OCI-LY7 (cell line): ENCODE measurements around the gene INTS11. TPM values are rescaled to one million over a fixed set of nuclear protein-coding genes. Genes with fewer than 3 reads are reported as not detected.

Experiments used
- BruUV-seq: library from RNA; stranded (reverse); fragments of 400-500 nt; replicated peaks from 2 replicates; lab custom pipeline; 2021; lab: Mats Ljungman, UMichigan
- CTCF ChIA-PET: fragments of 300-600 bp; sonication (Branson Sonifier 250); formaldehyde crosslinking; loops from one replicate; lab custom pipeline; 2022; ENCODE audit warnings: antibody characterized with exemption; ENCODE audit not compliant: unreplicated experiment; lab: Charles Lee
- POLR2A ChIA-PET: fragments of 300-600 bp; sonication (Branson Sonifier 250); formaldehyde crosslinking; loops from one replicate; lab custom pipeline; 2022; ENCODE audit warnings: antibody characterized with exemption; lab: Charles Lee
- DNase-seq: peaks from one replicate; pipeline ENCODE4 v3.0.0-alpha.2; 2015; ENCODE audit warnings: low spot score
- H2AFZ ChIP-seq: fragments of 200-600 bp; sonication (generic), shearing (Covaris generic); 2 replicates; pipeline ENCODE4 v1.6.1; 2014; ENCODE audit warnings: mild to moderate bottlenecking, antibody characterized with exemption, low read length, moderate library complexity
- H3K27ac ChIP-seq: fragments of 200-600 bp; sonication (generic); 2 replicates; pipeline ENCODE4 v1.5.1; 2014; ENCODE audit warnings: mixed run types, low read depth, mild to moderate bottlenecking, moderate library complexity, low read length, inconsistent platforms; ENCODE audit not compliant: poor library complexity, severe bottlenecking
- H3K36me3 ChIP-seq: fragments of 200-600 bp; sonication (generic); 2 replicates; pipeline ENCODE4 v1.6.1; 2014; ENCODE audit warnings: mild to moderate bottlenecking, antibody characterized with exemption, low read length, moderate library complexity, mixed read lengths; ENCODE audit not compliant: insufficient read depth
- H3K4me1 ChIP-seq: fragments of 200-600 bp; sonication (generic); 2 replicates; pipeline ENCODE4 v1.5.1; 2014; ENCODE audit warnings: mild to moderate bottlenecking, low read length; ENCODE audit not compliant: insufficient read depth, poor library complexity, severe bottlenecking
- H3K4me2 ChIP-seq: fragments of 200-600 bp; sonication (generic); 2 replicates; pipeline ENCODE4 v1.6.1; 2014; ENCODE audit warnings: mild to moderate bottlenecking, low read length
- H3K4me3 ChIP-seq: fragments of 200-600 bp; sonication (generic); 2 replicates; pipeline ENCODE4 v1.5.1; 2014; ENCODE audit warnings: mild to moderate bottlenecking, low read depth, low read length; ENCODE audit not compliant: poor library complexity, severe bottlenecking
- H3K79me2 ChIP-seq: fragments of 200-600 bp; sonication (generic); 2 replicates; pipeline ENCODE4 v1.6.1; 2016; ENCODE audit warnings: low read depth, mild to moderate bottlenecking, low read length, moderate library complexity, mixed read lengths; ENCODE audit not compliant: insufficient read depth
- H3K9me2 ChIP-seq: fragments of 200-600 bp; sonication (generic); 2 replicates; pipeline ENCODE4 v1.6.1; 2016; ENCODE audit warnings: mild to moderate bottlenecking, low read length, mixed read lengths; ENCODE audit not compliant: insufficient read depth
- H3K9me3 ChIP-seq: fragments of 200-600 bp; sonication (generic); 2 replicates; pipeline ENCODE4 v1.6.1; 2014; ENCODE audit warnings: mild to moderate bottlenecking, mixed run types, low read length, mixed read lengths
- H4K20me1 ChIP-seq: fragments of 200-600 bp; sonication (generic); 2 replicates; pipeline ENCODE4 v1.6.1; 2014; ENCODE audit warnings: mild to moderate bottlenecking, antibody characterized with exemption, low read length, moderate library complexity, mixed read lengths; ENCODE audit not compliant: insufficient read depth
- EZH2phosphoT487 ChIP-seq: fragments of 200-600 bp; sonication (generic); IDR thresholded peaks from 2 replicates; pipeline ENCODE4 v1.6.1; 2018; ENCODE audit warnings: low read depth, borderline replicate concordance, mild to moderate bottlenecking, mixed run types, antibody characterized with exemption, low read length, moderate library complexity, mixed read lengths
- intact Hi-C: fragments of 100-400 bp; cut with micrococcal nuclease; formaldehyde crosslinking; loops from one replicate; pipeline ENCODE4 v1.10.0; 2022; ENCODE audit not compliant: unreplicated experiment
- total RNA-seq, 2 experiments: library from RNA; depleted of rRNA in 1 of 2; stranded (reverse); fragments of >200 nt in 1 of 2; shearing (Covaris generic) in 1 of 2; gene quantifications; 2 replicates each; pipeline ENCODE4 v1.2.3, GENCODE V29; 2014 to 2022
- TF ChIP-seq, protein P1 (sequence below): fragments of 200-600 bp; sonication (generic); conservative IDR thresholded peaks from 2 replicates; pipeline ENCODE4 v1.5.1; 2014; ENCODE audit warnings: mild to moderate bottlenecking, antibody characterized with exemption, low read length, moderate library complexity, mixed read lengths

Gene INTS11
- total RNA-seq, 2 experiments from 2014 or later: 142 to 146 TPM

DNA sequence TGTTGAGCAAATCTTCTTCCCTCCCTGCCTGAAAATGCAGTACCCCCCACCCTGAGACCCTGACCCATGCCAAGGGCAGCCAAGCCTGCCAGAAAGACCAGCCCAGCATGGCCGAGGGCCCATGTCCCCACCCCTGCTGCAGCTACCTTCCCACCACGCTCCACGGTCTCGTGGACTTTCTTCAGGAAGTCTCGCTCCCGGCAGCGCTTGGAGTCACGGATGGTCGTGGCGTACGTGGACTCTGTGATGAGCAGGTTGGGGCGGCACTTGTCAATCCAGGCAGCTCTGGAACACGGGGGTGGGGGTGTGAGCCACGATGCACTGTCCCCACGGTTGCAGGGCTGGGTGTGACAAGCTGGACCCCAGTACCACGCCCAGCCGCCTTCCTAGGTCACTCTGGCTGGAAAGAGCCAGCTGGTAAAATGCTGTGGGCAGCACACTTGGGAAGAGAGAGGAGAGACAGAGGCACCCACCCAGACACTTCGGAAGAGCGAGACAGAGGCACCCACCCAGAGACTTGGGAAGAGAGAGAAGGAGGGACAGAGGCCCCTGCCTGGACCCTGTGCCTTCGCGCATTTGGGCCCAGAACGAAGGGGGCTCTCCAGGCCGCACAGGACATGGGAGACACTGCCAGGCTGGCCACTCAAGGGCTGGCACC is 9.7 kb downstream of the INTS11 start:
- no peak for TF ChIP-seq EZH2phosphoT487
- TF ChIP-seq, protein P1, sequence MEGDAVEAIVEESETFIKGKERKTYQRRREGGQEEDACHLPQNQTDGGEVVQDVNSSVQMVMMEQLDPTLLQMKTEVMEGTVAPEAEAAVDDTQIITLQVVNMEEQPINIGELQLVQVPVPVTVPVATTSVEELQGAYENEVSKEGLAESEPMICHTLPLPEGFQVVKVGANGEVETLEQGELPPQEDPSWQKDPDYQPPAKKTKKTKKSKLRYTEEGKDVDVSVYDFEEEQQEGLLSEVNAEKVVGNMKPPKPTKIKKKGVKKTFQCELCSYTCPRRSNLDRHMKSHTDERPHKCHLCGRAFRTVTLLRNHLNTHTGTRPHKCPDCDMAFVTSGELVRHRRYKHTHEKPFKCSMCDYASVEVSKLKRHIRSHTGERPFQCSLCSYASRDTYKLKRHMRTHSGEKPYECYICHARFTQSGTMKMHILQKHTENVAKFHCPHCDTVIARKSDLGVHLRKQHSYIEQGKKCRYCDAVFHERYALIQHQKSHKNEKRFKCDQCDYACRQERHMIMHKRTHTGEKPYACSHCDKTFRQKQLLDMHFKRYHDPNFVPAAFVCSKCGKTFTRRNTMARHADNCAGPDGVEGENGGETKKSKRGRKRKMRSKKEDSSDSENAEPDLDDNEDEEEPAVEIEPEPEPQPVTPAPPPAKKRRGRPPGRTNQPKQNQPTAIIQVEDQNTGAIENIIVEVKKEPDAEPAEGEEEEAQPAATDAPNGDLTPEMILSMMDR: no peak
- Histone ChIP-seq H3K4me1 (peaks cover 5% of the 10 kb centered on the region), H3K9me2 (no peaks in the 10 kb centered on the region), H3K4me3 (no peak overlapping the region), H3K36me3 (peaks cover 92% of the 10 kb centered on the region), H4K20me1 (peaks cover 4% of the 10 kb centered on the region; the same call in 1 of the 2 replicates), H3K27ac (no peak overlapping the region), H3K9me3 (no peaks in the 10 kb centered on the region), H2AFZ (no peak overlapping the region), H3K4me2 (no peak overlapping the region), H3K79me2 (no peaks in the 10 kb centered on the region)
- POLR2A ChIA-PET: no interaction called here
- BruUV-seq: no TSS peak
- intact Hi-C loops: no loop called here
- DNase-seq: no peak
- CTCF ChIA-PET: no interaction called here

DNA sequence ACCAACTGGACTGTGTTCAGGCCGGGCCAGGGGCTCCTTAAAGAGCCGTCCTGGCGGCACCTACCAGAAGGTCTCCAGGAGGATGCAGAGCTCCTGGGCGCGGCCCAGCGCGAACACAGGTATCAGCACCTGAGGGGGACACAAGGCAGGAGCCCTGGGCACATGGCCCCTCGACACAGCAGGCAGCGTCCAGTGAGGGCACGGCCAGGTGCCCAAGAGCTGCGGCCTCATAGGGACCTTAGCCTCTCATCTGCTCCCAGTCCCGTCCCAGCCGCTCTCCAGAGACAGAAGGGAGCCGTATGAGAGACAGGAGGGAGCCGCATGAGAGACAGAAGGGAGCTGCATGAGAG is 10.2 kb downstream of the INTS11 start:
- no TSS peak for BruUV-seq
- Histone ChIP-seq H3K4me3 (no peak overlapping the region), H3K79me2 (no peaks in the 10 kb centered on the region; the same call in 1 of the 2 replicates), H3K27ac (no peak overlapping the region), H4K20me1 (peaks cover 5% of the 10 kb centered on the region; the same call in 1 of the 2 replicates), H3K9me3 (no peaks in the 10 kb centered on the region), H3K4me2 (no peak overlapping the region), H3K9me2 (no peaks in the 10 kb centered on the region), H3K4me1 (peaks cover 10% of the 10 kb centered on the region), H2AFZ (no peak overlapping the region), H3K36me3 (peaks cover 91% of the 10 kb centered on the region)
- intact Hi-C loops: no loop called here
- CTCF ChIA-PET: no interaction called here
- no peak for TF ChIP-seq EZH2phosphoT487
- no peak for DNase-seq
- POLR2A ChIA-PET: no interaction called here

DNA sequence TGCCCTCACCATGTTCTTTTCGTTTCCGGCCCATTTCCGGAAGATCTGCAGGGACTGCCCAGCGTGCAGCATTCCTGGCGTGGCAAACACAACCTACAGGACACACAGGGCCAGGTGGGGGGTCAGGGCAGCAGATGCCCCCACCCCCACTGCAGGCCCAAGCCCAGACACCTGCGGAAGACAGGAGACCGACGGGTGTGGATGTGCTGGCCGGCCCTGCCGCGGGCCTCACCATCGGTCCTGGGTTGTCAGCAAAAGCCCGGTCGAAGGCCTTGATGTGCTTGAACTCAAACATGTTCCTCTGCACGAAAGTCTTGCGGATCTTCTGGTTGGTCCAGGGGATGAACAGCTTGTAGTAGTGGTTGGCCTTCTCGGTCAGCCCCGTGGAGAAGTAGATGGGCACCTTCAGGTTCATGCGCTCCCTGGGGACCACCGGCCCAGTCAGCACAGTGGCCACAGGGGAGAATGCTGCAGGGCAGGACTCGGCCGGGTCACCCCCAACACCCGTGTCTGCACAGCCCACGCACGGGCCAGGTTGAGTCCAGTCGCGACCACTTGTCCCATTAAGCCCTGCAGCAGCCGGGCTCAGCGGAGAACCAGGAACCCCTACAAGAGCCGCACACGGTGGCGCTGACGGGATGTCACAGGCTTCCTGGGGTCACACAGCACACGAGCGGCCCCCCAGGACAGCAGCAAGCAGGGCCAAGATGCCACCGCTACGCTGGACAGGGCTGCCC is 10.8 kb downstream of the INTS11 start:
- BruUV-seq: no TSS peak
- Histone ChIP-seq H3K9me3 (no peaks in the 10 kb centered on the region), H3K4me2 (no peak overlapping the region), H3K27ac (no peak overlapping the region), H4K20me1 (peaks cover 5% of the 10 kb centered on the region; the same call in 1 of the 2 replicates), H3K4me3 (no peak overlapping the region), H3K36me3 (peaks cover 86% of the 10 kb centered on the region), H3K4me1 (peaks cover 10% of the 10 kb centered on the region), H2AFZ (no peak overlapping the region), H3K9me2 (no peaks in the 10 kb centered on the region), H3K79me2 (no peaks in the 10 kb centered on the region; the same call in 1 of the 2 replicates)
- ChIA-PET CTCF (no interaction called here), POLR2A (no interaction called here)
- no peak for DNase-seq
- intact Hi-C loops: no loop called here
- no peak for TF ChIP-seq EZH2phosphoT487
- TF ChIP-seq, protein P1: no peak
